ENCODE data around the gene LRRC17. TPM values are rescaled to one million over a fixed set of nuclear protein-coding genes. Genes with fewer than 3 reads are reported as not detected.

Gene LRRC17
- total and polyA plus RNA-seq, 9 of the 15 experiments (the other 6 are each of a cell fraction or from before 2014, with no cell fraction given), result 0.03 to 0.18 (median 0.12) TPM; not detected in 5

DNA sequence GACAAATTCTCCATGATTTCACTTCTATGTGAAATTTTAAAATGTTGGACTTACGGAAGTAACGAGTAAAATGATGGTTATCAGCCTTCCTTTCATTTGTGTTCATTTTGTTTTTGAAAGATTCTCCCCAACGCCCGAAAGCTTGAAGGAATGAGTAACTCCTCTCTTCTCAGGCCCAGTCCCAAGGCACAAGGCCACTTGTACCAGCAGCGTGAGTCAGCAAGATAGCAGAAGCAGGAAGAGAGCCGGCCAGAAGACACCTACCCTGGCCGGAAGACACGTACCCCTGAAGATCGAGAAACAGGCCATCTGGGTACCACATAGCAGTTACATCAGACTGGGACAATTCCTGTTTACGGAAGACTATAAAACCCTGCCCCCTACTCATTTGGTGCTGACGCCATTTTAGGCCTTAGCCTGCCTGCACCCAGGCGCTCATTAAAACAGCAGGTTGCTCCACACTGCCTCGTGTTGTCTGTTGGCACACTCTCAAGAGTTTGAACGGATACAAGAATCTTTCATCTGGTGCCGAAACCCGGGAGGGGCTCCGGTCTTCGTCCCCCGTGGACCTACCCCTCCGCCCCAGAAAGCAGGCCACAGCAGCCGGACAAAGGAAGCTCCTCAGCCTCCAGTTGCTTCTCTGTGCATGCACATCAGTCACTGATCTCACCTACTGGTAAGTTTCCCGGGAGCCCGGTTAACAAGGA lies 60.4 kb downstream of the LRRC17 start (continued):
- TF ChIP-seq TOE1 (IDR thresholded peaks at IDR 0.05; ENCODE audit: borderline replicate concordance), result peak; percentile 24; the same call in 1 of the 2 replicates
- peak; percentile 27; the same call in 1 of the 2 replicates for TF ChIP-seq TOE1 (CRISPR knock-in tag; IDR thresholded peaks at IDR 0.05; ENCODE audit: borderline replicate concordance, low read depth)
- no peak for TF ChIP-seq ZNF239 (CRISPR knock-in tag; IDR thresholded peaks at IDR 0.05)
- TF ChIP-seq, protein P1, sequence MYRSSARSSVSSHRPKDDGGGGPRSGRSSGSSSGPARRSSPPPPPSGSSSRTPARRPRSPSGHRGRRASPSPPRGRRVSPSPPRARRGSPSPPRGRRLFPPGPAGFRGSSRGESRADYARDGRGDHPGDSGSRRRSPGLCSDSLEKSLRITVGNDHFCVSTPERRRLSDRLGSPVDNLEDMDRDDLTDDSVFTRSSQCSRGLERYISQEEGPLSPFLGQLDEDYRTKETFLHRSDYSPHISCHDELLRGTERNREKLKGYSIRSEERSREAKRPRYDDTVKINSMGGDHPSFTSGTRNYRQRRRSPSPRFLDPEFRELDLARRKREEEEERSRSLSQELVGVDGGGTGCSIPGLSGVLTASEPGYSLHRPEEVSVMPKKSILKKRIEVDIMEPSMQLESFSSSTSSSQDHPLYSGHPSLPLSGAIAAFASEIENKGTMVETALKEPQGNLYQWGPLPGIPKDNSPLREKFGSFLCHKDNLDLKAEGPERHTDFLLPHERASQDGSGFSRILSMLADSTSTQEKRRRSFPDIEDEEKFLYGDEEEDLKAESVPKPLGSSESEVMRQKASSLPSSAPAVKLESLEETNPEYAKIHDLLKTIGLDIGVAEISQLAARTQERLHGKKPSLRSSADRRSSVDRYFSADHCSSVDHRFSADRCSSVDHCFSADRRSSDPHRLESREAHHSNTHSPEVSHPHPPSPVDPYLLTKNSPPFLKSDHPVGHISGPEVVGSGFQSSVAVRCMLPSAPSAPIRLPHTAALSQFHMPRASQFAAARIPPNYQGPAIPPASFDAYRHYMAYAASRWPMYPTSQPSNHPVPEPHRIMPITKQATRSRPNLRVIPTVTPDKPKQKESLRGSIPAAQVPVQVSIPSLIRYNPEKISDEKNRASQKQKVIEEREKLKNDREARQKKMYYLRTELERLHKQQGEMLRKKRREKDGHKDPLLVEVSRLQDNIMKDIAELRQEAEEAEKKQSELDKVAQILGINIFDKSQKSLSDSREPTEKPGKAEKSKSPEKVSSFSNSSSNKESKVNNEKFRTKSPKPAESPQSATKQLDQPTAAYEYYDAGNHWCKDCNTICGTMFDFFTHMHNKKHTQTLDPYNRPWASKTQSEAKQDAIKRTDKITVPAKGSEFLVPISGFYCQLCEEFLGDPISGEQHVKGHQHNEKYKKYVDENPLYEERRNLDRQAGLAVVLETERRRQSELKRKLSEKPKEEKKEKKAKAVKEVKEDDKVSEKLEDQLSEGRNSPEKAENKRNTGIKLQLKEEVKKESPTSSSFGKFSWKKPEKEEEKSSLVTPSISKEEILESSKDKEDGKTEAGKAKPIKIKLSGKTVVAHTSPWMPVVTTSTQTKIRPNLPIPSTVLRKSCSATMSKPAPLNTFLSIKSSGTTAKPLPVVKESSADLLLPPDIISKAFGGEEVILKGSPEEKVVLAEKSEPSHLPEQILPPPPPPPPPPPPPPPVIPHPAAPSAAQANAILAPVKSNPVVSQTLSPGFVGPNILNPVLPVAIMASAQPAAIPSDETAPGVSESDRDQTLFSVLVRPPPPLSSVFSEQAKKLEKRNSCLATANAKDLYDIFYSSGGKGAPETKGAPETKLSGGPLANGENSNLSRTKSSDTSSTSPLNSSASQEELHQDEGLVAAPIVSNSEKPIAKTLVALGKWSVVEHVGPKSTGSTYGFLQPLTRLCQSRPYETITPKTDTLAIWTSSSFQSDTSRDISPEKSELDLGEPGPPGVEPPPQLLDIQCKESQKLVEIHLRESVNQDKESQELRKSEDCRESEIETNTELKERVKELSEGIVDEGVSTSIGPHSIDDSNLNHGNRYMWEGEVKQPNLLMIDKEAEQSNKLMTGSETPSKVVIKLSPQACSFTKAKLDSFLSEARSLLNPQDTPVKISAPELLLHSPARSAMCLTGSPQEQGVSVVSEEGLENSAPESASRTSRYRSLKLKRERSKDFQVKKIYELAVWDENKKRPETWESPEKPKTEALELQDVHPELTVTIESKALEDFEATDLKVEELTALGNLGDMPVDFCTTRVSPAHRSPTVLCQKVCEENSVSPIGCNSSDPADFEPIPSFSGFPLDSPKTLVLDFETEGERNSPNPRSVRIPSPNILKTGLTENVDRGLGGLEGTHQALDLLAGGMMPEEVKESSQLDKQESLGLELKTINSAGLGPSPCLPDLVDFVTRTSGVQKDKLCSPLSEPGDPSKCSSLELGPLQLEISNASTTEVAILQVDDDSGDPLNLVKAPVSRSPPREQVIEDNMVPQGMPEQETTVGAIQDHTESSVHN (IDR thresholded peaks at IDR 0.05; ENCODE audit: borderline replicate concordance in 1 of 2, low read depth in 1 of 2), result peak in 1 of 2 experiments; percentile 80; a peak in 1 of 4 replicates
- no peak for TF ChIP-seq HEY1 (CRISPR knock-in tag; IDR thresholded peaks at IDR 0.05; ENCODE audit: borderline replicate concordance)
- no peak for TF ChIP-seq SNRNP70 (optimal IDR thresholded peaks at IDR 0.05; ENCODE audit: low read depth, low read length)
- TF ChIP-seq, protein P2, sequence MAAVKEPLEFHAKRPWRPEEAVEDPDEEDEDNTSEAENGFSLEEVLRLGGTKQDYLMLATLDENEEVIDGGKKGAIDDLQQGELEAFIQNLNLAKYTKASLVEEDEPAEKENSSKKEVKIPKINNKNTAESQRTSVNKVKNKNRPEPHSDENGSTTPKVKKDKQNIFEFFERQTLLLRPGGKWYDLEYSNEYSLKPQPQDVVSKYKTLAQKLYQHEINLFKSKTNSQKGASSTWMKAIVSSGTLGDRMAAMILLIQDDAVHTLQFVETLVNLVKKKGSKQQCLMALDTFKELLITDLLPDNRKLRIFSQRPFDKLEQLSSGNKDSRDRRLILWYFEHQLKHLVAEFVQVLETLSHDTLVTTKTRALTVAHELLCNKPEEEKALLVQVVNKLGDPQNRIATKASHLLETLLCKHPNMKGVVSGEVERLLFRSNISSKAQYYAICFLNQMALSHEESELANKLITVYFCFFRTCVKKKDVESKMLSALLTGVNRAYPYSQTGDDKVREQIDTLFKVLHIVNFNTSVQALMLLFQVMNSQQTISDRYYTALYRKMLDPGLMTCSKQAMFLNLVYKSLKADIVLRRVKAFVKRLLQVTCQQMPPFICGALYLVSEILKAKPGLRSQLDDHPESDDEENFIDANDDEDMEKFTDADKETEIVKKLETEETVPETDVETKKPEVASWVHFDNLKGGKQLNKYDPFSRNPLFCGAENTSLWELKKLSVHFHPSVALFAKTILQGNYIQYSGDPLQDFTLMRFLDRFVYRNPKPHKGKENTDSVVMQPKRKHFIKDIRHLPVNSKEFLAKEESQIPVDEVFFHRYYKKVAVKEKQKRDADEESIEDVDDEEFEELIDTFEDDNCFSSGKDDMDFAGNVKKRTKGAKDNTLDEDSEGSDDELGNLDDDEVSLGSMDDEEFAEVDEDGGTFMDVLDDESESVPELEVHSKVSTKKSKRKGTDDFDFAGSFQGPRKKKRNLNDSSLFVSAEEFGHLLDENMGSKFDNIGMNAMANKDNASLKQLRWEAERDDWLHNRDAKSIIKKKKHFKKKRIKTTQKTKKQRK (IDR thresholded peaks at IDR 0.05; ENCODE audit: borderline replicate concordance, low read depth, low read length), result no peak
- peak; percentile 64; the same call in 1 of the 2 replicates for TF ChIP-seq MEF2D (tag; conservative IDR thresholded peaks at IDR 0.05; ENCODE audit: low read depth)
- TF ChIP-seq, protein P3, sequence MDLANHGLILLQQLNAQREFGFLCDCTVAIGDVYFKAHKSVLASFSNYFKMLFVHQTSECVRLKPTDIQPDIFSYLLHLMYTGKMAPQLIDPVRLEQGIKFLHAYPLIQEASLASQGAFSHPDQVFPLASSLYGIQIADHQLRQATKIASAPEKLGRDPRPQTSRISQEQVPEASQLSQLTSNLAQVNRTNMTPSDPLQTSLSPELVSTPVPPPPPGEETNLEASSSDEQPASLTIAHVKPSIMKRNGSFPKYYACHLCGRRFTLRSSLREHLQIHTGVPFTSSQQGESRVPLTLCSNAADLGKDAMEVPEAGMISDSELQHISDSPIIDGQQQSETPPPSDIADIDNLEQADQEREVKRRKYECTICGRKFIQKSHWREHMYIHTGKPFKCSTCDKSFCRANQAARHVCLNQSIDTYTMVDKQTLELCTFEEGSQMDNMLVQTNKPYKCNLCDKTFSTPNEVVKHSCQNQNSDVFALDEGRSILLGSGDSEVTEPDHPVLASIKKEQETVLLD (IDR thresholded peaks at IDR 0.05), result no peak
- TF ChIP-seq SAFB2 (IDR thresholded peaks at IDR 0.05; ENCODE audit: borderline replicate concordance, low read depth, low read length, severe bottlenecking), result no peak
- TF ChIP-seq, protein P4, sequence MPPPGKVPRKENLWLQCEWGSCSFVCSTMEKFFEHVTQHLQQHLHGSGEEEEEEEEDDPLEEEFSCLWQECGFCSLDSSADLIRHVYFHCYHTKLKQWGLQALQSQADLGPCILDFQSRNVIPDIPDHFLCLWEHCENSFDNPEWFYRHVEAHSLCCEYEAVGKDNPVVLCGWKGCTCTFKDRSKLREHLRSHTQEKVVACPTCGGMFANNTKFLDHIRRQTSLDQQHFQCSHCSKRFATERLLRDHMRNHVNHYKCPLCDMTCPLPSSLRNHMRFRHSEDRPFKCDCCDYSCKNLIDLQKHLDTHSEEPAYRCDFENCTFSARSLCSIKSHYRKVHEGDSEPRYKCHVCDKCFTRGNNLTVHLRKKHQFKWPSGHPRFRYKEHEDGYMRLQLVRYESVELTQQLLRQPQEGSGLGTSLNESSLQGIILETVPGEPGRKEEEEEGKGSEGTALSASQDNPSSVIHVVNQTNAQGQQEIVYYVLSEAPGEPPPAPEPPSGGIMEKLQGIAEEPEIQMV (tag; conservative IDR thresholded peaks at IDR 0.05; ENCODE audit: low read depth), result no peak; the same call in 1 of the 2 replicates
